ENCODE data around the gene MEAF6. TPM values are rescaled to one million over a fixed set of nuclear protein-coding genes. Genes with fewer than 3 reads are reported as not detected.

MEAF6 gene
- total and polyA plus RNA-seq, 8 donors, result 25.8 to 76.3 (median 53.8) TPM

DNA sequence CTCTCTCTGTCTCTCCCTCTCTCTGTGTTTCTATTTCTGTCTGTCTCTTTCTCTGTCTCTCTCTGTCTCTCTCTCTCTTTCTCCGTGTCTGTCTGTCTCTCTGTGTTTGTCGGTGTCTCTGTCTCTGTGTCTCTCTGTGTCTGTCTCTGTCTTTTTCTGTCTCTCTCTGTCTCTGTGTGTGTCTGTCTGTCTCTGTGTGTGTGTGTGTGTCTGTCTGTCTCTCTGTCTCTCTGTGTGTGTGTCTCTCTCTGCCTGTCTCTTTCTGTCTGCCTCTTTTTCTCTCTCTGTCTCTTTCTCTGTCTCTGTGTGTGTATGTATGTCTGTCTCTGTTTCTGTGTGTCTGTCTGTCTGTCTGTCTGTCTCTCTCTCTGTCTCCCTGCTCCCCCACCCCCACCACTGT, 71.9 kb downstream of the MEAF6 start:
- Histone ChIP-seq H3K9me3 (no peaks in the 10 kb centered on the region), H3K27ac (no peak overlapping the region), H3K27me3 (peaks cover 2 to 71% (median 16%) of the 10 kb centered on the region in 3 donors), H3K4me3 (no peak overlapping the region), H3K36me3 (no peaks in the 10 kb centered on the region), H3K4me1 (no peaks in the 10 kb centered on the region)
- no peak for DNase-seq
- 66 to 74% (median 71%) methylated on average over 2 of the region's 2 CpGs for WGBS, 5 donors
- intact Hi-C loops (cut with DNase I; ENCODE audit: low total_unique reads), result no loop called here
- TF ChIP-seq POLR2AphosphoS5 (IDR thresholded peaks at IDR 0.05) (no peak), EP300 (IDR thresholded peaks at IDR 0.05) (no peak), POLR2A (IDR thresholded peaks at IDR 0.05) (no peak)
- TF ChIP-seq, protein P1, sequence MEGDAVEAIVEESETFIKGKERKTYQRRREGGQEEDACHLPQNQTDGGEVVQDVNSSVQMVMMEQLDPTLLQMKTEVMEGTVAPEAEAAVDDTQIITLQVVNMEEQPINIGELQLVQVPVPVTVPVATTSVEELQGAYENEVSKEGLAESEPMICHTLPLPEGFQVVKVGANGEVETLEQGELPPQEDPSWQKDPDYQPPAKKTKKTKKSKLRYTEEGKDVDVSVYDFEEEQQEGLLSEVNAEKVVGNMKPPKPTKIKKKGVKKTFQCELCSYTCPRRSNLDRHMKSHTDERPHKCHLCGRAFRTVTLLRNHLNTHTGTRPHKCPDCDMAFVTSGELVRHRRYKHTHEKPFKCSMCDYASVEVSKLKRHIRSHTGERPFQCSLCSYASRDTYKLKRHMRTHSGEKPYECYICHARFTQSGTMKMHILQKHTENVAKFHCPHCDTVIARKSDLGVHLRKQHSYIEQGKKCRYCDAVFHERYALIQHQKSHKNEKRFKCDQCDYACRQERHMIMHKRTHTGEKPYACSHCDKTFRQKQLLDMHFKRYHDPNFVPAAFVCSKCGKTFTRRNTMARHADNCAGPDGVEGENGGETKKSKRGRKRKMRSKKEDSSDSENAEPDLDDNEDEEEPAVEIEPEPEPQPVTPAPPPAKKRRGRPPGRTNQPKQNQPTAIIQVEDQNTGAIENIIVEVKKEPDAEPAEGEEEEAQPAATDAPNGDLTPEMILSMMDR (IDR thresholded peaks at IDR 0.05), result no peak

Small RNAs within 50 kb of the gene (small RNA-seq; reads per million reads assigned to genes)
- gene AL034379.1, result 0 reads per million in 4 donors
- 0 reads per million in 4 donors for gene MIR5581

Other genes with a start within 250 kb of the MEAF6 start
- gene ZC3H12A, start 40.2 kb downstream of the MEAF6 start, total RNA-seq, result 10 to 100 TPM in 4 of 5 donors, 1 to 10 TPM in 1; 8.4 to 89.3 (median 38.4) TPM
- gene ZC3H12A, start 40.2 kb downstream of the MEAF6 start, polyA plus RNA-seq, result 10 to 100 TPM; 15.8 to 35.9 (median 22.1) TPM
- 100 to 1,000 TPM in 1 of 5 donors, 10 to 100 TPM in 4; 11.6 to 132 (median 22.0) TPM for gene SNIP1, start 39.5 kb upstream of the MEAF6 start, total RNA-seq
- gene SNIP1, start 39.5 kb upstream of the MEAF6 start, polyA plus RNA-seq, result 1 to 10 TPM; 3.6 to 5.3 (median 4.0) TPM
- 10 to 100 TPM in 2 of 5 donors, 1 to 10 TPM in 2, not detected in 1; 2.9 to 30.6 (median 15.2) TPM for gene DNALI1, start 42.2 kb upstream of the MEAF6 start, total RNA-seq
- gene DNALI1, start 42.2 kb upstream of the MEAF6 start, polyA plus RNA-seq, result 10 to 100 TPM; 12.7 to 18.8 (median 15.4) TPM
- gene GNL2, start 81.2 kb upstream of the MEAF6 start, total RNA-seq, result 100 to 1,000 TPM in 2 of 5 donors, 10 to 100 TPM in 2, not detected in 1; 70.7 to 152 (median 99.1) TPM
- gene GNL2, start 81.2 kb upstream of the MEAF6 start, polyA plus RNA-seq, result 10 to 100 TPM; 42.6 to 82.7 (median 68.3) TPM
- 1 to 10 TPM in 3 of 5 donors, under 1 TPM in 2; 0.87 to 5.8 (median 1.8) TPM for gene RSPO1, start 120.1 kb upstream of the MEAF6 start, total RNA-seq
- gene RSPO1, start 120.1 kb upstream of the MEAF6 start, polyA plus RNA-seq, result 1 to 10 TPM in 2 of 3 donors, under 1 TPM in 1; 0.50 to 1.7 (median 1.2) TPM
- 1 to 10 TPM in 2 of 5 donors, under 1 TPM in 1, not detected in 2; 0.89 to 3.6 (median 2.4) TPM for gene CDCA8, start 177.8 kb upstream of the MEAF6 start, total RNA-seq
- gene CDCA8, start 177.8 kb upstream of the MEAF6 start, polyA plus RNA-seq, result 1 to 10 TPM; 2.9 to 5.5 (median 3.1) TPM

All from stomach (tissue), 9 donors.